ENCODE measurements around the gene CCDC82.

The CCDC82 gene

GRCh38 chr11:96397863-96398262, 8.2 kb upstream of the CCDC82 start:
- CTCF ChIA-PET, result interaction anchor here (0.7 to 1.5 kb wide), 3 partner anchors 8 to 549 kb away, joined by 3 to 4 read pairs (median 3); partner anchors contain the start of gene CCDC82
- Histone ChIP-seq H3K4me1 (ENCODE audit: control insufficient read depth, insufficient read depth, low read length) (no peaks in the 10 kb centered on the region), H3K9me3 (ENCODE audit: control insufficient read depth, insufficient read depth, low read depth, low read length) (no peaks in the 10 kb centered on the region), H3K27ac (ENCODE audit: extremely low read depth, low read depth, low read length) (no peak overlapping the region), H3K36me3 (ENCODE audit: control insufficient read depth in 2 of 2, insufficient read depth in 1 of 2, low read length in 2 of 2) (no peaks in the 10 kb centered on the region), H3K4me3 (ENCODE audit: low read depth, low read length) (no peak overlapping the region)
- TF ChIP-seq ZNF266 (tag by site-specific recombination; IDR thresholded peaks at IDR 0.05; ENCODE audit: low read depth), result no peak
- no peak for TF ChIP-seq ZNF544 (tag by site-specific recombination; IDR thresholded peaks at IDR 0.05)
- no peak for TF ChIP-seq SALL2 (tag by site-specific recombination; IDR thresholded peaks at IDR 0.05; ENCODE audit: borderline replicate concordance)
- TF ChIP-seq ZNF701 (tag by site-specific recombination; IDR thresholded peaks at IDR 0.05), result no peak
- TF ChIP-seq ZNF558 (tag by site-specific recombination; IDR thresholded peaks at IDR 0.05), result no peak
- TF ChIP-seq ZNF629 (tag by site-specific recombination; IDR thresholded peaks at IDR 0.05), result no peak
- no peak for TF ChIP-seq ZNF529 (tag by site-specific recombination; IDR thresholded peaks at IDR 0.05; ENCODE audit: insufficient replicate concordance)
- no peak for TF ChIP-seq ZNF433 (tag by site-specific recombination; IDR thresholded peaks at IDR 0.05; ENCODE audit: low read depth)
- TF ChIP-seq ZBTB49 (tag by site-specific recombination; IDR thresholded peaks at IDR 0.05; ENCODE audit: low read depth), result no peak
- TF ChIP-seq ZSCAN23 (tag by site-specific recombination; IDR thresholded peaks at IDR 0.05), result no peak
- no peak for TF ChIP-seq TSHZ1 (tag by site-specific recombination; IDR thresholded peaks at IDR 0.05; ENCODE audit: borderline replicate concordance)
- POLR2A ChIA-PET, result no interaction called here

GRCh38 chr11:96396637-96397036, 6.9 kb upstream of the CCDC82 start:
- TF ChIP-seq ZNF223 (tag by site-specific recombination; IDR thresholded peaks at IDR 0.05) (no peak), KLF10 (tag by site-specific recombination; IDR thresholded peaks at IDR 0.05) (no peak)
- Histone ChIP-seq H3K36me3 (ENCODE audit: control insufficient read depth in 2 of 2, insufficient read depth in 1 of 2, low read length in 2 of 2) (no peaks in the 10 kb centered on the region), H3K9me3 (ENCODE audit: control insufficient read depth, insufficient read depth, low read depth, low read length) (no peaks in the 10 kb centered on the region), H3K4me3 (ENCODE audit: low read depth, low read length) (no peak overlapping the region), H3K4me1 (ENCODE audit: control insufficient read depth, insufficient read depth, low read length) (no peaks in the 10 kb centered on the region), H3K27ac (ENCODE audit: extremely low read depth, low read depth, low read length) (no peak overlapping the region)
- CTCF ChIA-PET, result no interaction called here
- POLR2A ChIA-PET, result no interaction called here

DNA sequence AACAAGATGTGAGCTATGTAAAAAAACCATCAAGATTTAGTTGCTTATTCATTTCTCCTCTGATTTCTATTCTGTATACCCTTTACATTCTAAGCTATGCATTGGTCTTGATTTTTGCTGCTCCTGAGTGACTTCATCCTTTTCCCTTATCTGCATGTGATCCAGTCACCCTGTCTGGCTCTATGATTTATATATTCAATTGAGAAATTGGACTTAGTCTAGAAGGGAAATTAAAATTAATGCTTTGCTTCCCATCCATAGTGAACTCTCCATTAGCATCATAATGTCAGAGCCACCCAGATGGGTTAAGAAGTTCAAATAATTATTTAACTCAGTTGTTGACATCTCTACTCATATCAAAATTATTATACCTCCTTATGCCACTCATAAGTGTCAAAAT, 5.1 kb upstream of the CCDC82 start:
- H3K9me3 ChIP-seq (ENCODE audit: control insufficient read depth, insufficient read depth, low read depth, low read length), result no peaks in the 10 kb centered on the region
- peaks cover 0 to 3% of the 10 kb centered on the region in 2 experiments; a peak in 1 of 3 replicates for H3K36me3 ChIP-seq (ENCODE audit: control insufficient read depth in 2 of 2, insufficient read depth in 1 of 2, low read length in 2 of 2)
- ChIA-PET CTCF (interaction anchor here (0.7 to 2.5 kb wide), 9 partner anchors 10 to 559 kb away, joined by 3 to 16 read pairs (median 5); partner anchors contain the start of gene MAML2), POLR2A (interaction anchor here (1.5 kb wide), 1 partner anchor 604 kb away, joined by 3 read pairs; the partner anchor contains the start of gene CEP57)
- no peaks in the 10 kb centered on the region for H3K4me1 ChIP-seq (ENCODE audit: control insufficient read depth, insufficient read depth, low read length)
- no peak overlapping the region for H3K27ac ChIP-seq (ENCODE audit: extremely low read depth, low read depth, low read length)
- H3K4me3 ChIP-seq (ENCODE audit: low read depth, low read length), result no peak overlapping the region
- TF ChIP-seq INSM2 (tag by site-specific recombination; IDR thresholded peaks at IDR 0.05) (no peak), ZNF148 (tag by site-specific recombination; IDR thresholded peaks at IDR 0.05; ENCODE audit: borderline replicate concordance) (no peak), ZNF658 (tag by site-specific recombination; IDR thresholded peaks at IDR 0.05) (no peak), ZNF202 (tag by site-specific recombination; IDR thresholded peaks at IDR 0.05; ENCODE audit: borderline replicate concordance) (no peak)
- TF ChIP-seq, protein P1, sequence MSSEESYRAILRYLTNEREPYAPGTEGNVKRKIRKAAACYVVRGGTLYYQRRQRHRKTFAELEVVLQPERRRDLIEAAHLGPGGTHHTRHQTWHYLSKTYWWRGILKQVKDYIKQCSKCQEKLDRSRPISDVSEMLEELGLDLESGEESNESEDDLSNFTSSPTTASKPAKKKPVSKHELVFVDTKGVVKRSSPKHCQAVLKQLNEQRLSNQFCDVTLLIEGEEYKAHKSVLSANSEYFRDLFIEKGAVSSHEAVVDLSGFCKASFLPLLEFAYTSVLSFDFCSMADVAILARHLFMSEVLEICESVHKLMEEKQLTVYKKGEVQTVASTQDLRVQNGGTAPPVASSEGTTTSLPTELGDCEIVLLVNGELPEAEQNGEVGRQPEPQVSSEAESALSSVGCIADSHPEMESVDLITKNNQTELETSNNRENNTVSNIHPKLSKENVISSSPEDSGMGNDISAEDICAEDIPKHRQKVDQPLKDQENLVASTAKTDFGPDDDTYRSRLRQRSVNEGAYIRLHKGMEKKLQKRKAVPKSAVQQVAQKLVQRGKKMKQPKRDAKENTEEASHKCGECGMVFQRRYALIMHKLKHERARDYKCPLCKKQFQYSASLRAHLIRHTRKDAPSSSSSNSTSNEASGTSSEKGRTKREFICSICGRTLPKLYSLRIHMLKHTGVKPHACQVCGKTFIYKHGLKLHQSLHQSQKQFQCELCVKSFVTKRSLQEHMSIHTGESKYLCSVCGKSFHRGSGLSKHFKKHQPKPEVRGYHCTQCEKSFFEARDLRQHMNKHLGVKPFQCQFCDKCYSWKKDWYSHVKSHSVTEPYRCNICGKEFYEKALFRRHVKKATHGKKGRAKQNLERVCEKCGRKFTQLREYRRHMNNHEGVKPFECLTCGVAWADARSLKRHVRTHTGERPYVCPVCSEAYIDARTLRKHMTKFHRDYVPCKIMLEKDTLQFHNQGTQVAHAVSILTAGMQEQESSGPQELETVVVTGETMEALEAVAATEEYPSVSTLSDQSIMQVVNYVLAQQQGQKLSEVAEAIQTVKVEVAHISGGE (tag by site-specific recombination; conservative IDR thresholded peaks at IDR 0.05; ENCODE audit: low read depth), result no peak
